ENCODE measurements around the gene PDE4D. TPM values are rescaled to one million over a fixed set of nuclear protein-coding genes. Genes with fewer than 3 reads are reported as not detected.

Gene PDE4D
- total RNA-seq, 2 donors from 2014 or later, result 207 to 300 TPM

- no peak overlapping the region for H3K4me3 Mint-ChIP-seq
These were observed 954.7 kb downstream of the PDE4D start for GRCh38 chr5:58938563-58939424.

DNA sequence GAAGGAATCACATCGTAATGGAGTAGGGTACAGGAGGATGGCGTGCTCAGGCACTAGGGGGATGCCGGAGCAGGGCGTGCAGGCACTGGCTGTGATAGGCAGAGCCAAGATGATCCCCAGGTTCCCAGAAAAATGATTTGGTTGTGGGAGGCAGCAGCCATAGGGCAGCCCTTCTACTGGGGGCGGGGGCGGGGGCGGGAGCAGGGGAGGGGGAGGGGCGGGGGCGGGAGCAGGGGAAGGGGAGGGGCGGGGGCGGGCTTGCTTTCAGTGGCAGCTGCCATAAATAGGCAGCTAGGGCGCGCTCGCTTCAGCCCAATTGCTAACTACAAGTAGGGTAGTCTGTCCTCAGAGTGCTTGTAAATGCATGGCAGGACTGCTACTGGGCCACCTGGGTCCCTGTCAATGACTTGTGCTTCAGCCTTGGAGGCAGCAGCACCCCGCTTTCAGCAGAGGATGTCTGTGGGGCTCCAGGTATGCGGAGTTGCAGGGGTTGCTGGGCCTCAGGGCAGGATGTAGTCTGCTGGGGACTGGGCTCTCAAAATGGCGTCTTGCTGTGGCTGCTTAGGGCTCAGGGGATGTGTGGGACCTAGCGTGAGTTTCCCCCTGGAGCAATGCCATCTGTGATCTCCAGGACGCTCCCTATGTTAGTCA, 956.4 kb downstream of the PDE4D start:
- Mint-ChIP-seq H3K27ac (peak overlapping the region; percentile 16), H3K36me3 (ENCODE audit: low read depth) (no peaks in the 10 kb centered on the region), H3K27me3 (no peaks in the 10 kb centered on the region), H3K4me1 (peaks cover 11% of the 10 kb centered on the region), H3K4me3 (no peak overlapping the region)
- DNase-seq (no peak), ATAC-seq (no peak)
- no peaks in the 10 kb centered on the region for H3K9me3 ChIP-seq (ENCODE audit: control insufficient read depth, low read length, poor library complexity, severe bottlenecking)

More at GRCh38 chr5:58938563-58939424, 954.7 kb downstream of the PDE4D start:
- no peak overlapping the region for H3K27ac Mint-ChIP-seq
- H3K27me3 Mint-ChIP-seq, result no peaks in the 10 kb centered on the region
- peaks cover 11% of the 10 kb centered on the region for H3K4me1 Mint-ChIP-seq
- no peaks in the 10 kb centered on the region for H3K9me3 ChIP-seq (ENCODE audit: control insufficient read depth, low read length, poor library complexity, severe bottlenecking)
- ATAC-seq (no peak), DNase-seq (no peak)
- H3K36me3 Mint-ChIP-seq (ENCODE audit: low read depth), result no peaks in the 10 kb centered on the region

GRCh38 chr5:58934629-58935097, 958.9 kb downstream of the PDE4D start:
- no peaks in the 10 kb centered on the region for H3K27me3 Mint-ChIP-seq
- ATAC-seq (peak; percentile 6), DNase-seq (no peak)
- no peaks in the 10 kb centered on the region for H3K9me3 ChIP-seq (ENCODE audit: control insufficient read depth, low read length, poor library complexity, severe bottlenecking)
- H3K27ac Mint-ChIP-seq, result peak overlapping the region; percentile 19
- peaks cover 11% of the 10 kb centered on the region for H3K4me1 Mint-ChIP-seq
- H3K36me3 Mint-ChIP-seq (ENCODE audit: low read depth), result no peaks in the 10 kb centered on the region
- H3K4me3 Mint-ChIP-seq, result peak overlapping the region; percentile 66

DNA sequence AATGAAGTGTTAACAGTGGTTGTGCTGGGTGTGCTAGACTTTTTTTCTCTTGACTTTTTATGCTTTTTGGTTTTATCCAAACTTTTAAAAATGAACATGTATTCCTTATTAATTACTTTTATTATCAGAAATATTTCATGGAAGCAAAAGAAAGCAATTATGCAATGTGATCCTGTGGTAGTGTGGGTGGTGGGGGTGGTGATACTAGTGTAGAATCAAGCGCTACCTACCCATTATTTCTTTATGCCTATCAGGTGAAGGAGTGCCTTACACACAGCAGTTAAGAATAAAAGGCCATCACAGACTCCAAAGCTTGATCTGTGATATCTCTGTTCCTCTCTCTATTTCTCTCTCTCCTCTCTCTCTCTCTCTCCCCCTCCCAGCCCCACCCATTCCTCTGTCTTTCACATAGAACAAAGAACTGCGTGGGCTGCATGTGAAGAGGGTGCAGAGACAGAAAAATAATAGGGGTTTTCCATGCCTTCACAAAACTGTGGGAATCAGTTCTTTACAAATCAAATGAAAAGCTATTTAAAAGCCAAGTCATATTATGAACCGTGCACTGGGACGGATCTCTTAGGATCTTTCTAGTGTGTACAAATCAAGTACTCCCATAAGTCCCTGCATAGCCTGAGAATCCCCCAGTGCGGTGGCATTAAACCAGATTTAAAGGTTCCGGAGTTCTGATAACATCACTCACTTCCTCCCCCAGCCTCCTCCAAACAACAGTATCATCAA, 959.5 kb downstream of the PDE4D start:
- Mint-ChIP-seq H3K27ac (peak overlapping the region; percentile 19), H3K27me3 (no peaks in the 10 kb centered on the region), H3K4me3 (peak overlapping the region; percentile 66), H3K4me1 (peaks cover 11% of the 10 kb centered on the region), H3K36me3 (ENCODE audit: low read depth) (no peaks in the 10 kb centered on the region)
- ATAC-seq (peak; percentile 98), DNase-seq (peak in 2 of 3 donors; percentile 22 to 35)
- no peaks in the 10 kb centered on the region for H3K9me3 ChIP-seq (ENCODE audit: control insufficient read depth, low read length, poor library complexity, severe bottlenecking)

DNA sequence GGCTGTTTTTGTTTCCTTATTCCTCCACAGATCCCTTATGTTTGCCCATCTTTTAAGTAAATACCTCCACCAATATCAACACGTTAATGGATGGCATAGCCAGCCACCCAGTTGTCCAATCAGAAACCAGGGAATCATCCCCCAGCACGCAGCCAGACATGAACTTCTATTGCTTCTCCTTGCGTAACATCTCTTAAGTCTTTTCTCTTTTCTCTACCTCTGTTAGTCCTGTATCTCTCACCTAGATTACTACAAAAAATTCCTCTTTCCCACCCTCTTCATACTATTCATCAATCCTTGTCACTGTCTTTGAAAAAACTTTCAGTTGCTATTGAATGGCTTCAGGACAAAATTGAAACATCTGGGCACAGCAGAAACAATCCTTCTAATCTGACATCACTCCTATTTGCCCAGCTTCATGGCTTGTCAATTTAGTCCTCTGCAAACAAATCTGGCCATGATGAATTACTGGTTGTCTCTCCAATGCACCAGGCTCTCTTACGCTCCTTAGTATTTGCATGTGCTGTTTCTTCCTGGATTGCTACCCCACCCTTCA, 961.4 kb downstream of the PDE4D start:
- Mint-ChIP-seq H3K4me3 (no peak overlapping the region), H3K27ac (no peak overlapping the region), H3K36me3 (ENCODE audit: low read depth) (peaks cover 5% of the 10 kb centered on the region), H3K27me3 (peaks cover 5% of the 10 kb centered on the region), H3K4me1 (peaks cover 11% of the 10 kb centered on the region)
- DNase-seq, result no peak
- H3K9me3 ChIP-seq (ENCODE audit: control insufficient read depth, low read length, poor library complexity, severe bottlenecking), result no peaks in the 10 kb centered on the region
- no peak for ATAC-seq

DNA sequence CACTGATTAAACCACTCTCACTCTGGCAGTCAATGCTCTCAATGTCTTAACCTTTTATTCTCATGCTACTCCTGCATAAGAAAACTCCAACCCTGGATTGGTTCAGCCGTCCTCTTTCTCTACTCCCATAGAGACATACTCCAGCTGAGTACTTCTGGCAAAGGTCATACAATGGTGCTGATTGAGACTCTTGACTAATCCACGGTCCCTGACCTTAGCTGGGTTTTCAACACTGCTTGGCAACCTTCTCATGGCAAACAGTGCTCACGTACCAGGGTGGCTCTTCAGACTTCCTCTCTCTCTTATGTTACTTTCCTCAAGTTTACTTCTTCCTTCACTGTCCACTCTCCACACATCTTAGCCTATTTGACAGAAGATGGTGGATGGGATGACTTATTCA, 963.0 kb downstream of the PDE4D start:
- no peak for DNase-seq
- Mint-ChIP-seq H3K4me3 (no peak overlapping the region), H3K27ac (no peak overlapping the region), H3K4me1 (peaks cover 13% of the 10 kb centered on the region), H3K36me3 (ENCODE audit: low read depth) (peaks cover 5% of the 10 kb centered on the region), H3K27me3 (peaks cover 11% of the 10 kb centered on the region)
- no peaks in the 10 kb centered on the region for H3K9me3 ChIP-seq (ENCODE audit: control insufficient read depth, low read length, poor library complexity, severe bottlenecking)
- ATAC-seq, result no peak

DNA sequence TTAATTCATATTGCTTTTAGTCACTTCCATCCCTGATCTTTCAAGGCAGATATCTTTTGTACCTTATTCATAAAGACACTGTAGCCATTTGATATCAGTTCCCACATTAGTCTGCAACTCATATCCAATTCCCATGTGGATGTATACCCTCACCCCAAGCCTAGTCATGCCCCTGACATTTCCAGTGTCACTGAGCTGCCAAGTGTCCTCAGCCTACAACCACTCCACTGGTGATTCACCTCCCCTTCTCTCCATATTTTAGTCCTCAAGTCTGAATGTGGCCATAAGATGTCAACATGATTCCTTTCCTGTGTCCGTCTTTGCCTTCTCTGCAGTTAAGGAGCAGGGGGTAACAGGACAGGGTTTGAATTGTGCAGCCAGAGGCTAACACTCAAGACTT, 963.8 kb downstream of the PDE4D start:
- DNase-seq (no peak), ATAC-seq (no peak)
- peaks cover 8% of the 10 kb centered on the region for H3K4me1 Mint-ChIP-seq
- no peaks in the 10 kb centered on the region for H3K9me3 ChIP-seq (ENCODE audit: control insufficient read depth, low read length, poor library complexity, severe bottlenecking)
- H3K4me3 Mint-ChIP-seq, result no peak overlapping the region
- peaks cover 11% of the 10 kb centered on the region for H3K27me3 Mint-ChIP-seq
- H3K27ac Mint-ChIP-seq, result no peak overlapping the region
- peaks cover 5% of the 10 kb centered on the region for H3K36me3 Mint-ChIP-seq (ENCODE audit: low read depth)

DNA sequence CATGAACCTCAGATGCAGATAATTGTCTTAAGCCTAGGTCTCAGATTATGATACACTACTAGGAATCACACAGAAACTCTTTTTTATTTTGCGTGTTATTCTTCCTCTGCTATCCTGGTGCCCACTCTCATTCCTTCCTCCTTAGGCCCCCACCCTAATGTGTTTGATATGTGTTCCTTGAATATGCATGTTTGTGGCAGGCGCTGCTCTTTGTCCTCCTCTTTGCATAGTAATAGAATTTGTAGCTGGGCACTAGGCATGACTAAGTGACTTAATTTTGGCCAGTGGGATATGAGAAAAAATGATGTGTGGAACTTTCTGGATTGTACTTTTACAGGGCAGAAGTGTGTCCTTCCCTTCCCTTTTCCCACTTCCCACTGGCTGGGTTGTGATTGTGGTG, 965.6 kb downstream of the PDE4D start:
- Mint-ChIP-seq H3K36me3 (ENCODE audit: low read depth) (peaks cover 5% of the 10 kb centered on the region), H3K4me1 (peaks cover 3% of the 10 kb centered on the region), H3K4me3 (no peak overlapping the region), H3K27ac (no peak overlapping the region), H3K27me3 (peaks cover 11% of the 10 kb centered on the region)
- no peaks in the 10 kb centered on the region for H3K9me3 ChIP-seq (ENCODE audit: control insufficient read depth, low read length, poor library complexity, severe bottlenecking)
- ATAC-seq, result no peak
- DNase-seq, result no peak

- ATAC-seq (no peak), DNase-seq (no peak)
- Mint-ChIP-seq H3K27me3 (peaks cover 11% of the 10 kb centered on the region), H3K4me3 (no peak overlapping the region), H3K27ac (no peak overlapping the region), H3K4me1 (peaks cover 3% of the 10 kb centered on the region), H3K36me3 (ENCODE audit: low read depth) (peaks cover 5% of the 10 kb centered on the region)
- H3K9me3 ChIP-seq (ENCODE audit: control insufficient read depth, low read length, poor library complexity, severe bottlenecking), result no peaks in the 10 kb centered on the region
These were observed 966.3 kb downstream of the PDE4D start for GRCh38 chr5:58927181-58927580.

GRCh38 chr5:58926541-58926935, 967.0 kb downstream of the PDE4D start:
- no peak for DNase-seq
- Mint-ChIP-seq H3K27ac (no peak overlapping the region), H3K4me3 (no peak overlapping the region)

GRCh38 chr5:58925627-58926540, 967.6 kb downstream of the PDE4D start:
- Mint-ChIP-seq H3K27me3 (peaks cover 11% of the 10 kb centered on the region), H3K4me1 (peaks cover 5% of the 10 kb centered on the region), H3K4me3 (no peak overlapping the region), H3K27ac (no peak overlapping the region), H3K36me3 (ENCODE audit: low read depth) (peaks cover 5% of the 10 kb centered on the region)
- H3K9me3 ChIP-seq (ENCODE audit: control insufficient read depth, low read length, poor library complexity, severe bottlenecking), result no peaks in the 10 kb centered on the region
- DNase-seq (no peak), ATAC-seq (no peak)

More at GRCh38 chr5:58926541-58926935, 967.0 kb downstream of the PDE4D start:
- peaks cover 11% of the 10 kb centered on the region for H3K27me3 Mint-ChIP-seq
- peaks cover 5% of the 10 kb centered on the region for H3K36me3 Mint-ChIP-seq (ENCODE audit: low read depth)
- peaks cover 3% of the 10 kb centered on the region for H3K4me1 Mint-ChIP-seq
- no peaks in the 10 kb centered on the region for H3K9me3 ChIP-seq (ENCODE audit: control insufficient read depth, low read length, poor library complexity, severe bottlenecking)
- ATAC-seq, result no peak

DNA sequence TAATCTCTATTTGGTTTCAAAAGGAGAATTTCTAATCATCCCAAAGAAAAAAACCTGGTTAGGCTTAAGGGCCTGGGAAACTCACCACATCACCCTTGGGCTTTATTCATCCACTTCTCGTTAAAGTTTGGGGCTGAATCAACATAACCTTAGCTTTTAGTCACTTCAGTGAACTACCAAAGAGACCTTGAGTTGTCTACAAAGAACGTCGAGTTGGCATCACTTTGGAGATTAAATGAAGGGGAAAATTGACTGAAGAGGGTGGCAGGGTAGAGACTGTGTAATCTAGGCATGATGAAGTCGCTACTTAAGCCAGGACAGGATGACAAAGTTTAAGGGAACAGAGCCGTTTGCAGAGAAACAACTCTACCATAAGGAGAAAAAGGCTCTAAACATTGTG, 969.2 kb downstream of the PDE4D start:
- no peak for DNase-seq
- H3K27me3 Mint-ChIP-seq, result peaks cover 11% of the 10 kb centered on the region
- H3K4me1 Mint-ChIP-seq, result peaks cover 5% of the 10 kb centered on the region
- ATAC-seq, result no peak
- peaks cover 5% of the 10 kb centered on the region for H3K36me3 Mint-ChIP-seq (ENCODE audit: low read depth)
- H3K9me3 ChIP-seq (ENCODE audit: control insufficient read depth, low read length, poor library complexity, severe bottlenecking), result no peaks in the 10 kb centered on the region
- H3K27ac Mint-ChIP-seq, result no peak overlapping the region
- H3K4me3 Mint-ChIP-seq, result no peak overlapping the region
